ENCODE measurements around the gene HBG2.
"Not testable (repeated sequence)": the region's sequence is repeated elsewhere in the genome, so short reads cannot be mapped to it uniquely, and the experiment has no call there.

Gene HBG2

DNA sequence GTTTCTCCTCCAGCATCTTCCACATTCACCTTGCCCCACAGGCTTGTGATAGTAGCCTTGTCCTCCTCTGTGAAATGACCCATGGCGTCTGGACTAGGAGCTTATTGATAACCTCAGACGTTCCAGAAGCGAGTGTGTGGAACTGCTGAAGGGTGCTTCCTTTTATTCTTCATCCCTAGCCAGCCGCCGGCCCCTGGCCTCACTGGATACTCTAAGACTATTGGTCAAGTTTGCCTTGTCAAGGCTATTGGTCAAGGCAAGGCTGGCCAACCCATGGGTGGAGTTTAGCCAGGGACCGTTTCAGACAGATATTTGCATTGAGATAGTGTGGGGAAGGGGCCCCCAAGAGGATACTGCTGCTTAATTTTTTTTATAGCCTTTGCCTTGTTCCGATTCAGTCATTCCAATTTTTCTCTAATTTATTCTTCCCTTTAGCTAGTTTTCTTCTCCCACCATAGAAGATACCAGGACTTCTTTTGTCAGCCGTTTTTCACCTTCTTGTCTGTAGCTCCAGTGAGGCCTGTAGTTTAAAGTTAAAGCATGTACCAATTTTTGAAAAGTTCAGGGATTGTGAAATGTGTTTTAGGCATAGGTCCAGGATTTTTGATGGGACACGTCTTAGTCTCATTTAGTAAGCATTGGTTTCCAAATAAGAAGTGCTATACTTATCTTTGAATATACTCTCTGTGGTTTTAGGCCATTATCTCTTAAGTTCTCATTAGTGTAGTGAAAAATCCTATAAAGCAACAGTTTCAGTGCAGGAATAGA lies at the start of gene HBG2:
TSS of gene HBG2 (minus strand) at position 136 of the 768 bp plus-strand sequence. CDS start at position 83, 53 bp downstream.
- DNase-seq; intact Hi-C loops (cut with DNase I): not testable (repeated sequence)

DNA sequence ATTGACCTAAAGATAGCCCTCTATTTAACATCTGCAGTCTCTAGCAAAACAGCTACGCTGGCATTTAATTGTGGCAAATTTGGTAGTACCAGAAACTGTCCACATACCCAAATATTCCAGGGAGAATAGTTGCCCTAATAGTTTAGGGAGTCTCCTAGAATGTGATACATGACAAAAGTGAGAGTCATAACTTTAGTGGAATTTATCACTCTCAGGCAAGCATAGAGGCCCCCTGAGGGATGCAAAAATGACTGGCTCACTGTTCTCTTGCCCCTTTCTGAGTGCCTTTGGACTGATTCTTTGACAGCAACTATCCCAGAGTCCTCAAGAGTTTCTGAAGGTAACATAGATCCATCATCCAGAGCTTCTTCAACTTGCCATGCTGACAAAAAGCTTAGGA lies 49.5 kb upstream of the HBG2 start:
- intact Hi-C loops (cut with DNase I): no loop called here

DNA sequence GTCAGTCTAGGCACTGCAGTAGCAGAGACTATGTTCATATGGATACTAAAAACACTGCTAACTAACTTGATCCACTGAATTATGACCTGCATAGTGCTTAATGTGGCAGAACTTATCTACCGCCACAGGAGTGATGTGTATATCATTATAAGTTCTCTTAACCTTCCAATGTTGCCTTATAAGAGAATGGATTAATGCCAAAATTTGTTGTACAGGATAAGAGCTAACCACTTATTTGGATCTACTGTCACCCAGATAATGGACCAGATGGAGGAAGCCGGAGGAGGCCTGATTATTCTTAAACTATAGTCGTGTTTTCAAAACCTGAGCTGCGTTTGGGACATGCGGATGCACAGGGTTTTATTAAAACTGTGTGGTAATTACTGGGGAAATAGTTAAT lies 49.0 kb upstream of the HBG2 start:
- intact Hi-C loops (cut with DNase I): no loop called here

More for the DNA sequence above, 49.5 kb upstream of the HBG2 start:
- DNase-seq: no peak

DNA sequence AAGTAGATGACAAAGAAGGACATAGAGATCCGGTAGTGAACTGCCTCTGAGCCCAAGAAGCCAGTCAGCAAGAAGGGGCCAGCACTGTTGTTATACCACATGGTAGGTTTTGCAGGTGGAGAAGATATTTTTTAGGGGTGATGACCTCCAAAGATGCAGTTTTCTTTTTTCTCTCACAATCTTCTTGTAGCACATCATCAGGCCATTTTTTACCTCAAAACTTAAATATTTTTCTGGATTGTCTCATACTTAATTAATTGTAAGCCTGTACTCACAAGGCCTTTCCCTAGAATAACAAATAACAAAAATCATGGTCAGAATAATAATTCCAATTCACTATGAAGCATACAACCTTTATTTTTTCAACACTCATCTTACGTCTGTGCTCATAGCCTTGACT lies 47.3 kb upstream of the HBG2 start, which contains the start of gene OR51B4:
TSS of gene OR51B4 (minus strand) at position 101 of the 400 bp plus-strand sequence. CDS start at position 101, 0 bp downstream.
- intact Hi-C loops (cut with DNase I): no loop called here
- DNase-seq: no peak

More for the DNA sequence above, 49.0 kb upstream of the HBG2 start:
- DNase-seq: no peak

DNA sequence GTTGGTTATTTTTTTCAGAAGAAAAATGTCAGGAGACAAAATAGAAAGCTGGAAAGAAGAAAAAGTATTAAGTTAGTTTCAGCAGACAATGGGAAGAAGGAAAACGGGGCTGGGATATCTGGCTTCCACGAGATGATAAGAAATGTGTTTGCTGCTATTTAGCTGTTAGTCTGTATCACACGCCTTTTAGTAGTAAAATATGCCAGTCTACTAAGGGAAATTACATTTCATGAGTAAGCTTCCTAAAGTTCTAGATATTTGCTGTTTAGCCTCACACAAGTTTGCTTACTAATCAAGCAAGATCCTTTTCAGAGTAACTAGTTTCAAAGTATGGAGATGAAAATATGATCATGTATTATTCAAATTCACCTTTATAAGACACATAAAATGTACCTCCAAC lies 45.7 kb upstream of the HBG2 start:
- intact Hi-C loops (cut with DNase I): no loop called here
- no peak for DNase-seq

DNA sequence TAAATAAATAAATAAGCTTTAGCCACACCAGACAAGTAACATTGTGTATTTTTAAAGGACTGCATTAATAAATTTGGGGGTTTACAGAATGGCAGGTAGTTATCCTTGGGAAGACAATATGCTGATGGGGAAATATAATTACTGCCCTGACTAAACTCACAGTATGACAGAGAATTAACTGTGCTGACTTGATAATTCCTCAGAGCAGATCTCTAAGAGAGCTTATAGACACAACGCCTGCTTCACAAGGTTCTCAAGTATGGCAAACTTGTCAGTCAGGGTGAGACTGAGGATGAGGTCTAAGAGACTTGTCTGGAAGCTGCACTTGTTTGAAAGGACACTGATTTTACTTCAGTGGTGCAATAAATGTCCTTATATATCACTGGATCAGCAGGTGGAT lies 43.9 kb upstream of the HBG2 start:
- intact Hi-C loops (cut with DNase I): no loop called here
- DNase-seq: no peak

DNA sequence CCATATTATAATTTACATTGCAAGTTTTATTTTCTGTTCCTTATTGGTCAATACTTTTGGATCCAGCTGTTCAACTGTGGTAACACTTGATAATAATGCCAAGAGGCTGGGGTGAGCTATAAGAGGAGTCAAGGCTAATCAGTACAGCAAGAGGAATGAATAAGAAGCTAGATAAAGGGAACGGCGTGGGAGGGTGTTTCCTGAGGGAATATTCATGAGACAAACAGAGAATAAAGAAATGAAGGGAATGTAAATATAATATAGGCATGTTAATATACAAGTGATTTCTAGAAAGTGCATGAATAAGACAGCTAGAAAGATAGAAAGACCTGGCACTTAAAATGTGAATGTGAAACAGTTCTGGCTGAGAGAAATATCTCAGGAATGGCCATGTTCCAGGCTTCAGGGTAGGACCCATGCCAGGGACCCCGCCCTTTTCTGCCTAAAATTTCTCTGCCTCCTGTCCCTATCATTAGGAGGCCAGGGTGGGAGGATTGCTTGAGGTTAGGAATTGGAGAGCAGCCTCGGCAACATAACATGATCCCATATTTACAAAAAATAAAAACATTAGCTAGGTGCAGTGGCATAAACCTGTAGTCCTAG lies 43.2 kb upstream of the HBG2 start:
- no peak for DNase-seq
- intact Hi-C loops (cut with DNase I): no loop called here

DNA sequence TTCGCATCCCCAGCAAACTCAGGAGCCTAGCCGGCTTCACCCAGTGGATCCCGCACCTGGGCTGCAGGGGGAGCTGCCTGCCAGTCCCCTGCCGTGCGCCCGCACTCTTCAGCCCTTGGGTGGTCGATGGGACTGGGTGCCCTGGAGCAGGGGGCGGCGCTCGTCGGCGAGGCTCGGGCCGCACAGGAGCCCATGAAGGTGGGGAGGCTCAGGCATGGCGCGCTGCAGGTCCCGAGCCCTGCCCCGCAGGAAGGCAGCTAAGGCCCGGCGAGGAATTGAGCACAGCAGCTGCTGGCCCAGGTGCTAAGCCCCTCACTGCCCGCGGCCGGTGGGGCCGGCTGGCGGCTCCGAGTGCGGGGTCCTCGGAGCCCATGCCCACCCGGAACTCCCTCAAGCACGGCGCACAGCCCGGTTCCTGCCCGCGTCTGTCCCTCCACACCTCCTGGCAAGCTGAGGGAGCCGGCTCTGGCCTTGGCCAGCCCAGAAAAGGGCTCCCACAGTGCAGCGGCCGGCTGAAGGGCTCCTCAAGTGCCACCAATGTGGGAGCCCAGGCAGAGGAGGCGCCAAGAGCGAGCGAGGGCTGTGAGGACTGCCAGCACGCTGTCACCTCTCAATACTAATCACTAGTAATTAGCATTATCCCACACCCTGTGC lies 39.9 kb upstream of the HBG2 start:
- DNase-seq: peak in 11 of 42 donors; percentile 4 to 46 (median 14)
- intact Hi-C loops (cut with DNase I): not testable (repeated sequence)

DNA sequence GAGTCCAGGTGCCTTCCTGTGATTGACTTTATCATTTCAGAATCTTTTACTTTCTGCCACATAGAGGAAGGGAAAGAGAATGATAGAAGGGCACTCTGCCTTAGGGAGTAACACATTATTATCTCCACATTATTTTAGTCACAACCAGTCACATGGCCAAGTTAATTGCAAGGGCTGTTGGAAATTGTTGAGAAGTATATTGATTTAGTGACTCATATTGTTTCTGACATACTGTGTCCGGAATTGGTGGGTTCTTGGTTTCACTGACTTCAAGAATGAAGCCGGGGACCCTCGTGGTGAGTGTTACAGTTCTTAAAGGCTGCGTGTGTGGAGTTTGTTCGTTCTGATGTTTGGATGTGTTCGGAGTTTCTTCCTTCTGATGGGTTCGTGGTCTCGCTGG lies 38.4 kb upstream of the HBG2 start:
- no peak for DNase-seq
- intact Hi-C loops (cut with DNase I): no loop called here

DNA sequence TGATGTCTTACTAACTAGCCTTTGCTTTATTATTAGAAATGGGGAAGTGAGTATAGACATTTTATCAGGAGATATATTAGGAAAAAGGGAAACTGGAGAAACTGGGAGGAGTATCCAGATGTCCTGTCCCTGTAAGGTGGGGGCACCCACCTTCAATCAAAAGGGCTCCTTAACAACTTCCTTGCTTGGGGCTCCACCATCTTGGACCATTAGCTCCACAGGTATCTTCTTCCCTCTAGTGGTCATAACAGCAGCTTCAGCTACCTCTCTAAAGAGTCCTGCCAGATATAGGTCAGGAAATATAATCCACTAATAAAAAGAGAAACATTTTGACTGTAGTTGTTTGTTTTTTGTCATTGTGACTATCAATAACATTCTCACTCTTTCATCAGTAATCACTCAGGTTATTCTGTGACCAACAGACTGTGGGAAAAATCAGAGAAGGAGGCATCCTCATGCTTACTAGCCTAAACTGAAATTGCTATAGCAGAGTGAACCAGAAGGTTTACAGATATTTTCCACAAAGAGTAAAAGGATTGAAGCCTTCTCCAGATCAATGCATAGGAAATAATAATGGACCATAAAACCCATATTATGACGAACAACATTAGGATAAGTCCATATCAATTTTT lies 36.7 kb upstream of the HBG2 start:
- no peak for DNase-seq
- intact Hi-C loops (cut with DNase I): no loop called here

DNA sequence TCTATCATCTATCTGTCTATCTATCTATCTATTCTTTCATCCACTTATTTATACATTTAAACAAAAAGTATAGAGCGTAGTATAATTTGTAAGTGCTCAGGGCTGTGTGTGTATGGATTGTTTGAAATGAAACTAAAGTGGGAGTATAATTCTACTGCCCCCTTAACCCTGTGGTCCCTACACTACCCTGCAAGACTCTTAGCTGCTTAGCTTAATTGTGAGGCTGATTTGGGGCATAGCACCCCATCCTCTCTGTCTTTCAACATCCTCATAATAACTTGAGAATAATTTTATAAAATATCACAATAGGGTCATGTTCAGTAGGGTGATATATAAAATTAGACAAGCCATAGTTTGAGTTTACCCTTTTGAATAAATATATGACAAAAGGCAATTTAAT lies 35.5 kb upstream of the HBG2 start:
- no peak for DNase-seq
- intact Hi-C loops (cut with DNase I): no loop called here

DNA sequence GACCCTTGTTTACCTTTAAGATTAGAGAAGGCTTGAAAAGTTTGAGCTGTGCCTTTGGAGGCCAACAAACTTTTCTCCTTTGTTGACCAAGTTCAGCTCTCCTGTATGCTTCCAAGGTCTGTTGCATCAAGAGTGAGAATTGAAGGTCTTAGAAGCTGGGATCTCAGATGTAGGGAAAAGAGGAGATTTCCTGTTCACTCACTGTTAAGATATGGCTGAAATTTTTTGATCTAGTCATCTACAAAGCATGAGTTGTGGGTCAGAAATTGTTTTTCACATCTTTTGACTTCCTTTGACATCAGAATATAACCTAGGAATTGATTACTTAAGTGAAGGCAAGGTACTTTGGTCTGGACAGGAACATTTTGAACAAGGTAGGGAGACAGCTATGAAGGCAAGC lies 35.1 kb upstream of the HBG2 start:
- intact Hi-C loops (cut with DNase I): no loop called here

DNA sequence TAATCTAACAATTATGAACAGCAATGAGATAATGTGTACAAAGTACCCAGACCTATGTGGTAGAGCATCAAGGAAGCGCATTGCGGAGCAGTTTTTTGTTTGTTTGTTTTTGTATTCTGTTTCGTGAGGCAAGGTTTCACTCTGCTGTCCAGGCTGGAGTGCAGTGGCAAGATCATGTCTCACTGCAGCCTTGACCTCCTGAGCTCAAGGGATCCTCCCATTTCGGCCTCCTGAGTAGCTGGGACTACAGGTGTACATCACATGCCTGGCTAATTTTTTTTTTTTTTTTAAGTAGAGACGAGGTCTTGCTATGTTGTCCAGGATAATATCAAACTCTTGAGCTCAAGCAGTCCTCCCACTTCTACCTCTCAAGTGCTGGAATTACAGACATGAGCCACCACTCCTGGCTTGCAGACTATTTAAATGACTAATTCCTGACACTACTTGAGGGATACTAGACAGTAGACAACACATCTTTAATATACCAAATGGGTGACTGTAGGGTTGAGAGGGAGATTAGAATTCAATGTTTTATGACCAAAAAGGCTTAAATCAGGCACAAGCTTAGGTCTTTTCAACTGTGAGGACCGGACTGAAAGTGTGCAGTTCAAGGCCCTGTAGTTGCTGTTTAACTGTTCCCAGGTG lies 34.4 kb upstream of the HBG2 start:
- intact Hi-C loops (cut with DNase I): no loop called here
- DNase-seq: no peak

More for the DNA sequence above, 35.1 kb upstream of the HBG2 start:
- DNase-seq: no peak

DNA sequence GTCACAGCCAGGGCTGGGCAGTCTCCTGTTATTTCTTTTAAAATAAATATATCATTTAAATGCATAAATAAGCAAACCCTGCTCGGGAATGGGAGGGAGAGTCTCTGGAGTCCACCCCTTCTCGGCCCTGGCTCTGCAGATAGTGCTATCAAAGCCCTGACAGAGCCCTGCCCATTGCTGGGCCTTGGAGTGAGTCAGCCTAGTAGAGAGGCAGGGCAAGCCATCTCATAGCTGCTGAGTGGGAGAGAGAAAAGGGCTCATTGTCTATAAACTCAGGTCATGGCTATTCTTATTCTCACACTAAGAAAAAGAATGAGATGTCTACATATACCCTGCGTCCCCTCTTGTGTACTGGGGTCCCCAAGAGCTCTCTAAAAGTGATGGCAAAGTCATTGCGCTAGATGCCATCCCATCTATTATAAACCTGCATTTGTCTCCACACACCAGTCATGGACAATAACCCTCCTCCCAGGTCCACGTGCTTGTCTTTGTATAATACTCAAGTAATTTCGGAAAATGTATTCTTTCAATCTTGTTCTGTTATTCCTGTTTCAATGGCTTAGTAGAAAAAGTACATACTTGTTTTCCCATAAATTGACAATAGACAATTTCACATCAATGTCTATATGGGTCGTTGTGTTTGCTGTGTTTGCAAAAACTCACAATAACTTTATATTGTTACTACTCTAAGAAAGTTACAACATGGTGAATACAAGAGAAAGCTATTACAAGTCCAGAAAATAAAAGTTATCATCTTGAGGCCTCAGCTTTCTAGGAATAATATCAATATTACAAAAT lies 33.7 kb upstream of the HBG2 start:
- intact Hi-C loops (cut with DNase I): no loop called here
- no peak for DNase-seq

DNA sequence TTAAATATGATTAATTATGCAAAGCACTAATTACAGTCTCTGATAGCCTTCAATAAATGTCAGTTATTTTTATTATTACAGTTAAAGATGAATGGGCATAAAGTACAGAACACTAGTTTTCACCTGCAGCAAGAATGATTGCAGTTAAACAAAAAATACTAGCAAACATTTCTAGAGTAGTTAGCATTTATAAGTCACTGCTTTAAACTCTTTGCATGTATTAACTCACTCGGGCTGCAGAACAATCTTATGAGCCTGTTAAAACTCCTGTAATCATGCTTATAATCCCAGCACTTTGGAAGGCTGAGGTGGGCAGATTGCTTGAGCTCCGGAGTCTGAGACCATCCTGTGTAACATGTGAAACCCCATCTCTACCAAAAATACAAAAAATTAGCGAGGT lies 32.3 kb upstream of the HBG2 start:
- DNase-seq: no peak
- intact Hi-C loops (cut with DNase I): no loop called here

DNA sequence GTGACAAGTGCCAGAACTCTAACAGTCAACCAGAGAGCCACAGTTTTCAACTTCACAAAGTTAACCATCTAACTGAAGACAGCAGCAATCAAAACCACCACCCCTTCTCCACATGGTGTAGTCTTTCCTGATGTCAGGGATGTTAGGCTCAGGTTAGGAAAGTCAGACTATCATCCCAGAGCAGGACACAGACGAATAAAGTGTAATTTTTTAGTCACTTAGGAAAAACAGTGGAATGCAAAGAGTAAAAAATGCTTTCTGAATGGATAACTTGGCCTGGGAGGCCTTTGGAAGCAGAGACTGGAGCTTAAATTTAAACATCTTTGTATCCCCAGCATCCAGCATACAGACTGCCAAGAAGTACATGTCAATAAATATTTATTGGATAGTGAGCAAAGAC lies 31.8 kb upstream of the HBG2 start:
- DNase-seq: no peak
- intact Hi-C loops (cut with DNase I): no loop called here

DNA sequence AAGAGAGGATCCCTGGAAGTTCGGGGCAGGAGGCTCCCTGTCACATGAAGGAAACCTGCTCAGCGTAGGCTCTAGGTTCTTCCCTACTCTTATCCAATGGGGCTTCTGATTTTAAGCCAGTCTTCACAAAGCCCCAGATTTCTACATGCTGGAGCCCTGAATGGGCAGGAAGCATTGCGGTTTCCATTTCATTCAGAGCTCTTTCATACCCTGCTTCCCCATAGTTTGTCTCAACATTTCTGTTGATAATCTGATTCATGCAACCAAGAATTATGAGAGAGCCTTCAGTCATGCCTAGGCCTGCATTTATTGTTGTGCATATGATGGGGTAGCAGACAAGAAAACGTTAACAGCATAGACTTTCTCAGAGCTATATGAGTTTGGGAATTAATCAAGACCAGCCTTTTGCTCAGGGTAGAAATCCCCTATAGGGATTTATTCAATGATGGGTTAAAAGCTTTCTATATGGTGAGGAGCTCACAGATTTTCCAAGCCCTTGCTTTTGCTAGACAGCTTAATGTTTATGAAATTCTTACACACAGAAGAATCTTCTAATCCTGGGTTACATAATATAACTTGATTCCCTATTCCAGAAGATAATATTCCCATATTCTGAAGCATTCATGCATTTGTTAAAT lies 31.2 kb upstream of the HBG2 start:
- intact Hi-C loops (cut with DNase I): no loop called here
- DNase-seq: no peak

DNA sequence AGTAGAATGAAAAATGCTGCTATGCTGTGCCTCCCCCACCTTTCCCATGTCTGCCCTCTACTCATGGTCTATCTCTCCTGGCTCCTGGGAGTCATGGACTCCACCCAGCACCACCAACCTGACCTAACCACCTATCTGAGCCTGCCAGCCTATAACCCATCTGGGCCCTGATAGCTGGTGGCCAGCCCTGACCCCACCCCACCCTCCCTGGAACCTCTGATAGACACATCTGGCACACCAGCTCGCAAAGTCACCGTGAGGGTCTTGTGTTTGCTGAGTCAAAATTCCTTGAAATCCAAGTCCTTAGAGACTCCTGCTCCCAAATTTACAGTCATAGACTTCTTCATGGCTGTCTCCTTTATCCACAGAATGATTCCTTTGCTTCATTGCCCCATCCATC lies 30.1 kb upstream of the HBG2 start:
- intact Hi-C loops (cut with DNase I): no loop called here
- no peak for DNase-seq
